IMR-90 (cell line): Measurements from ENCODE around the gene BUD23. TPM values are rescaled to one million over a fixed set of nuclear protein-coding genes. Genes with fewer than 3 reads are reported as not detected.

ENCODE experiments used
- ATAC-seq: fragments of 200-7000 bp; cut with Tn5 transposase; 2 replicates; pipeline ENCODE4 v1.9.1; 2020; ENCODE audit warnings: low read depth, mild to moderate bottlenecking, moderate library complexity
- BruUV-seq: library from RNA; stranded (reverse); fragments of 400-500 nt; replicated peaks from 2 replicates; lab custom pipeline; 2021; lab: Mats Ljungman, UMichigan
- CTCF ChIA-PET: fragments of 300-600 bp; formaldehyde crosslinking; extraction: SDS; loops from one replicate; lab custom pipeline; 2021; ENCODE audit warnings: antibody characterized with exemption; lab: Yijun Ruan, JAX
- POLR2A ChIA-PET: fragments of 300-600 bp; sonication (Branson Sonifier 250); formaldehyde crosslinking; loops from one replicate; lab custom pipeline; 2022; ENCODE audit warnings: antibody characterized with exemption; ENCODE audit not compliant: unreplicated experiment; lab: Charles Lee
- DNase-seq: peaks from one replicate; pipeline ENCODE4 v3.0.0; 2013
- H2AFZ ChIP-seq: replicated peaks from 2 replicates; pipeline ENCODE3; 2013; ENCODE audit warnings: low read length, mild to moderate bottlenecking; ENCODE audit not compliant: poor library complexity
- H2AK5ac ChIP-seq: 2 replicates; pipeline ENCODE4 v1.6.1; 2013; ENCODE audit warnings: low read depth, low read length, inconsistent platforms
- H2AK9ac ChIP-seq: replicated peaks from 2 replicates; pipeline ENCODE3; 2013; ENCODE audit warnings: mild to moderate bottlenecking, low read depth, low read length, moderate library complexity; ENCODE audit not compliant: poor library complexity
- H2BK120ac ChIP-seq: 2 replicates; pipeline ENCODE4 v1.6.1; 2013; ENCODE audit warnings: low read depth, low read length, inconsistent platforms
- H2BK15ac ChIP-seq: 3 replicates; pipeline ENCODE4 v1.6.1; 2013; ENCODE audit warnings: low read depth, low read length, inconsistent platforms
- H2BK20ac ChIP-seq: 2 replicates; pipeline ENCODE4 v1.6.1; 2013; ENCODE audit warnings: low read depth, mild to moderate bottlenecking, inconsistent platforms, low read length, moderate library complexity
- H2BK5ac ChIP-seq: 2 replicates; pipeline ENCODE4 v1.6.1; 2013; ENCODE audit warnings: mild to moderate bottlenecking, low read depth, low read length, inconsistent platforms; ENCODE audit not compliant: poor library complexity, severe bottlenecking
- H3K14ac ChIP-seq: replicated peaks from 2 replicates; pipeline ENCODE4 v1.6.1; 2013; ENCODE audit warnings: low read depth, low read length, inconsistent platforms
- H3K18ac ChIP-seq: 2 replicates; pipeline ENCODE4 v1.6.1; 2013; ENCODE audit warnings: low read depth, low read length, control low read depth
- H3K23ac ChIP-seq: 2 replicates; pipeline ENCODE4 v1.6.1; 2013; ENCODE audit warnings: low read depth, low read length, inconsistent platforms
- H3K27ac ChIP-seq: 2 replicates; pipeline ENCODE4 v1.5.1; 2013; ENCODE audit warnings: mild to moderate bottlenecking, control low read depth, low read length; ENCODE audit not compliant: insufficient read depth
- H3K27me3 ChIP-seq: 2 replicates; pipeline ENCODE4 v1.6.1; 2013; ENCODE audit warnings: low read length; ENCODE audit not compliant: control insufficient read depth, insufficient read depth
- H3K36me3 ChIP-seq: 2 replicates; pipeline ENCODE4 v1.6.1; 2013; ENCODE audit warnings: low read length, mixed read lengths; ENCODE audit not compliant: control insufficient read depth, insufficient read depth
- H3K4ac ChIP-seq: 2 replicates; pipeline ENCODE4 v1.6.1; 2013; ENCODE audit warnings: low read depth, low read length, inconsistent platforms
- H3K4me1 ChIP-seq: 2 replicates; pipeline ENCODE4 v1.6.1; 2013; ENCODE audit warnings: low read length, mixed read lengths; ENCODE audit not compliant: control insufficient read depth, insufficient read depth
- H3K4me2 ChIP-seq: 2 replicates; pipeline ENCODE4 v1.6.1; 2013; ENCODE audit warnings: low read depth, mild to moderate bottlenecking, control low read depth, low read length, moderate library complexity
- H3K4me3 ChIP-seq: 2 replicates; pipeline ENCODE4 v1.5.1; 2013; ENCODE audit warnings: low read depth, mild to moderate bottlenecking, control low read depth, low read length, moderate library complexity; ENCODE audit not compliant: insufficient read depth
- H3K56ac ChIP-seq: 2 replicates; pipeline ENCODE4 v1.6.1; 2013; ENCODE audit warnings: low read length, inconsistent platforms; ENCODE audit not compliant: insufficient read depth; ENCODE audit errors: extremely low read depth
- H3K79me1 ChIP-seq, 2 experiments: 2 replicates each; pipeline ENCODE4 v1.6.1; 2013; ENCODE audit warnings: low read length in 2 of 2, inconsistent platforms in 1 of 2, low read depth in 1 of 2
- H3K9ac ChIP-seq: 2 replicates; pipeline ENCODE4 v1.6.1; 2013; ENCODE audit warnings: low read depth, low read length, control low read depth
- H3K9me1 ChIP-seq: 2 replicates; pipeline ENCODE4 v1.6.1; 2013; ENCODE audit warnings: low read length, inconsistent platforms; ENCODE audit not compliant: insufficient read depth
- H3K9me3 ChIP-seq: 2 replicates; pipeline ENCODE4 v1.6.1; 2013; ENCODE audit warnings: low read length; ENCODE audit not compliant: control insufficient read depth, insufficient read depth
- H4K20me1 ChIP-seq: 2 replicates; pipeline ENCODE4 v1.6.1; 2013; ENCODE audit warnings: low read length, inconsistent platforms; ENCODE audit not compliant: insufficient read depth
- H4K5ac ChIP-seq: 2 replicates; pipeline ENCODE4 v1.6.1; 2013; ENCODE audit warnings: mild to moderate bottlenecking, low read depth, low read length, control low read depth
- H4K8ac ChIP-seq, 2 experiments: 2 replicates each; pipeline ENCODE4 v1.6.1; 2013; ENCODE audit warnings: low read depth in 2 of 2, low read length in 2 of 2, control low read depth in 1 of 2, inconsistent platforms in 1 of 2
- H4K91ac ChIP-seq: 2 replicates; pipeline ENCODE4 v1.6.1; 2013; ENCODE audit warnings: low read depth, low read length, inconsistent platforms; ENCODE audit not compliant: insufficient read depth
- BHLHE40 ChIP-seq: fragments of 150-350 bp; IDR thresholded peaks from 2 replicates; pipeline ENCODE4 v1.6.1; 2016; ENCODE audit warnings: mild to moderate bottlenecking, low read depth, low read length
- CEBPB ChIP-seq: IDR thresholded peaks from 2 replicates; pipeline ENCODE4 v1.6.1; 2012; ENCODE audit warnings: low read depth, low read length, improper control_type of control experiment
- CHD1 ChIP-seq: IDR thresholded peaks from 2 replicates; pipeline ENCODE4 v1.6.1; 2012; ENCODE audit warnings: low read depth, low read length, improper control_type of control experiment
- ELK1 ChIP-seq: fragments of 150-350 bp; IDR thresholded peaks from 2 replicates; pipeline ENCODE4 v1.6.1; 2016; ENCODE audit warnings: low read depth, mild to moderate bottlenecking, low read length, moderate library complexity, borderline replicate concordance
- FOS ChIP-seq: fragments of 150-350 bp; IDR thresholded peaks from 2 replicates; pipeline ENCODE4 v1.6.1; 2016; ENCODE audit warnings: low read depth, low read length
- MAFK ChIP-seq: IDR thresholded peaks from 2 replicates; pipeline ENCODE4 v1.6.1; 2012; ENCODE audit warnings: low read depth, low read length, improper control_type of control experiment
- MAZ ChIP-seq: IDR thresholded peaks from 2 replicates; pipeline ENCODE4 v1.6.1; 2012; ENCODE audit warnings: low read depth, mild to moderate bottlenecking, low read length, improper control_type of control experiment, moderate library complexity, borderline replicate concordance
- MXI1 ChIP-seq: IDR thresholded peaks from 2 replicates; pipeline ENCODE4 v1.6.1; 2012; ENCODE audit warnings: low read depth, mild to moderate bottlenecking, low read length, moderate library complexity, borderline replicate concordance
- NFE2L2 ChIP-seq: fragments of 150-350 bp; IDR thresholded peaks from 2 replicates; pipeline ENCODE4 v1.6.1; 2016; ENCODE audit warnings: low read depth, mild to moderate bottlenecking, low read length
- RAD21 ChIP-seq: IDR thresholded peaks from 2 replicates; pipeline ENCODE4 v1.6.1; 2012; ENCODE audit warnings: low read length, improper control_type of control experiment
- RFX5 ChIP-seq: IDR thresholded peaks from 2 replicates; pipeline ENCODE4 v1.8.0; 2012; ENCODE audit warnings: low read depth, mild to moderate bottlenecking, low read length, moderate library complexity
- SMC3 ChIP-seq: fragments of 150-350 bp; IDR thresholded peaks from 2 replicates; pipeline ENCODE4 v1.6.1; 2016; ENCODE audit warnings: low read depth, mild to moderate bottlenecking, antibody characterized with exemption, low read length, moderate library complexity
- WGBS, 2 experiments: methylation state at CpG; one replicate each; pipeline versions ENCODE4 v1.1.5 to v1.1.7; 2013; ENCODE audit warnings: missing lambda C conversion rate in 2 of 2; ENCODE audit not compliant: insufficient read length in 1 of 2; ENCODE audit errors: extremely low coverage in 2 of 2; 5-methylcytosine and 5-hydroxymethylcytosine counted together
- dilution Hi-C: fragments of 300-500 bp; cut with HindIII; formaldehyde crosslinking; loops from one replicate; pipeline ENCODE4 v1.14.3; 2018; ENCODE audit warnings: low sequenced_read_pairs; ENCODE audit not compliant: unreplicated experiment
- in situ Hi-C: fragments of 300-500 bp; cut with MboI; formaldehyde crosslinking; loops from 3 replicates; pipeline ENCODE4 v1.14.3; 2019; ENCODE audit warnings: low sequenced_read_pairs, inconsistent platforms, mixed read lengths
- intact Hi-C: fragments of 100-400 bp; cut with micrococcal nuclease; formaldehyde crosslinking; loops from 2 replicates; pipeline ENCODE4 v1.10.0; 2022
- polyA plus RNA-seq, 3 experiments: library from polyadenylated mRNA; depleted of rRNA; stranded (reverse); fragments of >200 nt; gene quantifications; 2 replicates each; pipeline ENCODE4 v1.2.3, GENCODE V29; 2012; ENCODE audit warnings: low replicate concordance in 1 of 3
- total RNA-seq: library from RNA; depleted of rRNA; stranded (reverse); fragments of >200 nt; gene quantifications from 2 replicates; pipeline ENCODE4 v1.2.3, GENCODE V29; 2012
- TF ChIP-seq, protein P1 (sequence below): conservative IDR thresholded peaks from 2 replicates; pipeline ENCODE4 v1.5.1; 2012; ENCODE audit warnings: mild to moderate bottlenecking, low read depth, low read length, improper control_type of control experiment

The BUD23 gene
- total and polyA plus RNA-seq, 2 of the 4 experiments (the other 2 are of a cell fraction), result 35.7 to 65.2 TPM

GRCh38 chr7:73738612-73739386 is 55.4 kb downstream of the BUD23 start, which contains the start of gene ABHD11 (continued):
- TF ChIP-seq MAZ, result peak; percentile 83
- no peak for TF ChIP-seq RAD21
- TF ChIP-seq MXI1, result peak; percentile 63; the same call in 1 of the 2 replicates

GRCh38 chr7:73739387-73739767 is 56.0 kb downstream of the BUD23 start:
- ATAC-seq, result no peak
- Histone ChIP-seq H2BK5ac (no peak overlapping the region), H4K5ac (peak overlapping the region; percentile 97), H3K14ac (peak overlapping the region; percentile 48), H3K4me3 (peak overlapping the region; percentile 99), H2BK20ac (no peak overlapping the region), H3K36me3 (0 out of 2 replicates have a peak, but pooled peaks cover 6% of the 10 kb centered on the region), H3K27ac (no peak overlapping the region; the same call in 1 of the 2 replicates), H2BK15ac (no peak overlapping the region), H3K9me3 (no peaks in the 10 kb centered on the region), H3K27me3 (no peaks in the 10 kb centered on the region), H4K91ac (0 out of 2 replicates have a peak overlapping the region, but pooled peaks have one; percentile 55), H2AK9ac (peak overlapping the region; percentile 83), H2AK5ac (peak overlapping the region; percentile 83), H3K56ac (no peak overlapping the region), H2AFZ (peak overlapping the region; percentile 98), H3K9ac (peak overlapping the region; percentile 79), H3K23ac (peak overlapping the region; percentile 38), H4K20me1 (peaks cover 3% of the 10 kb centered on the region; the same call in 1 of the 2 replicates), H3K9me1 (peaks cover 8% of the 10 kb centered on the region), H2BK120ac (no peak overlapping the region), H3K79me1 (peaks cover 5 to 27% of the 10 kb centered on the region in 2 experiments; a peak in 3 of 4 replicates), H4K8ac (peak overlapping the region; percentile 54 to 84), H3K4me2 (peak overlapping the region; percentile 93), H3K4ac (peak overlapping the region; percentile 73; the same call in 1 of the 2 replicates), H3K18ac (no peak overlapping the region), H3K4me1 (peaks cover 7% of the 10 kb centered on the region)
- dilution Hi-C loops (no loop called here), in situ Hi-C loops (no loop called here), intact Hi-C loops (loop anchor here (5.0 kb wide), 1 partner anchor 113 kb away; no protein-coding TSS in a partner anchor)
- POLR2A ChIA-PET, result no interaction called here
- DNase-seq, result no peak
- CTCF ChIA-PET, result no interaction called here
- TF ChIP-seq CEBPB (no peak), BHLHE40 (no peak), MAFK (no peak), CHD1 (no peak), NFE2L2 (no peak), ELK1 (no peak), SMC3 (no peak), MAZ (no peak), RFX5 (no peak), FOS (no peak), MXI1 (no peak)
- TF ChIP-seq, protein P1, sequence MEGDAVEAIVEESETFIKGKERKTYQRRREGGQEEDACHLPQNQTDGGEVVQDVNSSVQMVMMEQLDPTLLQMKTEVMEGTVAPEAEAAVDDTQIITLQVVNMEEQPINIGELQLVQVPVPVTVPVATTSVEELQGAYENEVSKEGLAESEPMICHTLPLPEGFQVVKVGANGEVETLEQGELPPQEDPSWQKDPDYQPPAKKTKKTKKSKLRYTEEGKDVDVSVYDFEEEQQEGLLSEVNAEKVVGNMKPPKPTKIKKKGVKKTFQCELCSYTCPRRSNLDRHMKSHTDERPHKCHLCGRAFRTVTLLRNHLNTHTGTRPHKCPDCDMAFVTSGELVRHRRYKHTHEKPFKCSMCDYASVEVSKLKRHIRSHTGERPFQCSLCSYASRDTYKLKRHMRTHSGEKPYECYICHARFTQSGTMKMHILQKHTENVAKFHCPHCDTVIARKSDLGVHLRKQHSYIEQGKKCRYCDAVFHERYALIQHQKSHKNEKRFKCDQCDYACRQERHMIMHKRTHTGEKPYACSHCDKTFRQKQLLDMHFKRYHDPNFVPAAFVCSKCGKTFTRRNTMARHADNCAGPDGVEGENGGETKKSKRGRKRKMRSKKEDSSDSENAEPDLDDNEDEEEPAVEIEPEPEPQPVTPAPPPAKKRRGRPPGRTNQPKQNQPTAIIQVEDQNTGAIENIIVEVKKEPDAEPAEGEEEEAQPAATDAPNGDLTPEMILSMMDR, result no peak
- no TSS peak for BruUV-seq
- WGBS, 2 experiments, result 46% methylated on average over 5 of the region's 13 CpGs; no CpG with 5 or more reads in 1 of the 2 experiments
